GM18519 (cell line): ENCODE data around the gene RAB43.
"Not testable (repeated sequence)": the region's sequence is repeated elsewhere in the genome, so short reads cannot be mapped to it uniquely, and the experiment has no call there.

Experiments
- ATAC-seq: cut with Tn5 transposase; IDR thresholded peaks from one replicate; pipeline ENCODE4 v1.9.1; 2021; ENCODE audit warnings: mild to moderate bottlenecking, moderate library complexity; ENCODE audit not compliant: unreplicated experiment, low FRiP score

The RAB43 gene

GRCh38 chr3:129100274-129100673, 21.3 kb downstream of the RAB43 start:
- no peak for ATAC-seq

- no peak for ATAC-seq
Measured at GRCh38 chr3:129095285-129095684, 26.3 kb downstream of the RAB43 start.

- ATAC-seq, result not testable (repeated sequence)
Measured at GRCh38 chr3:129088312-129088711, 33.3 kb downstream of the RAB43 start.

GRCh38 chr3:129087904-129088303, 33.7 kb downstream of the RAB43 start:
- ATAC-seq, result not testable (repeated sequence)

GRCh38 chr3:129087138-129087702, 34.4 kb downstream of the RAB43 start:
- ATAC-seq, result no peak

GRCh38 chr3:129085818-129086217, 35.8 kb downstream of the RAB43 start:
- ATAC-seq, result no peak

GRCh38 chr3:129085165-129085715, 36.4 kb downstream of the RAB43 start:
- ATAC-seq, result no peak

- ATAC-seq, result no peak
Measured at GRCh38 chr3:129084501-129084900, 37.1 kb downstream of the RAB43 start.

- no peak for ATAC-seq
Measured at GRCh38 chr3:129082026-129082425, 39.6 kb downstream of the RAB43 start.

- no peak for ATAC-seq
Measured at GRCh38 chr3:129081503-129081902, 40.1 kb downstream of the RAB43 start.

- no peak for ATAC-seq
Measured at GRCh38 chr3:129078510-129078909, 43.1 kb downstream of the RAB43 start.

GRCh38 chr3:129077222-129077621, 44.4 kb downstream of the RAB43 start:
- ATAC-seq, result no peak

- no peak for ATAC-seq
Measured at GRCh38 chr3:129070086-129070885, 51.3 kb downstream of the RAB43 start.

- ATAC-seq, result not testable (repeated sequence)
Measured at GRCh38 chr3:129069313-129070085, 52.1 kb downstream of the RAB43 start.

- ATAC-seq, result no peak
Measured at GRCh38 chr3:129068291-129068886, 53.2 kb downstream of the RAB43 start.

GRCh38 chr3:129067719-129068118, 53.9 kb downstream of the RAB43 start:
- ATAC-seq, result not testable (repeated sequence)

GRCh38 chr3:129065720-129066073, 55.9 kb downstream of the RAB43 start:
- ATAC-seq, result no peak

GRCh38 chr3:129065016-129065719, 56.4 kb downstream of the RAB43 start:
- no peak for ATAC-seq

- ATAC-seq, result no peak
Measured at GRCh38 chr3:129063841-129064482, 57.6 kb downstream of the RAB43 start.
